ENCODE data around the gene BMP4.
"Not testable (repeated sequence)": the region's sequence is repeated elsewhere in the genome, so short reads cannot be mapped to it uniquely, and the experiment has no call there.

Gene BMP4

GRCh38 chr14:53956427-53957201 lies at the start of gene BMP4:
Gene BMP4 (minus strand): TSS chr14:53956825. CDS start chr14:53952222, 4,603 bp downstream.
- peak; percentile 82 for DNase-seq

DNA sequence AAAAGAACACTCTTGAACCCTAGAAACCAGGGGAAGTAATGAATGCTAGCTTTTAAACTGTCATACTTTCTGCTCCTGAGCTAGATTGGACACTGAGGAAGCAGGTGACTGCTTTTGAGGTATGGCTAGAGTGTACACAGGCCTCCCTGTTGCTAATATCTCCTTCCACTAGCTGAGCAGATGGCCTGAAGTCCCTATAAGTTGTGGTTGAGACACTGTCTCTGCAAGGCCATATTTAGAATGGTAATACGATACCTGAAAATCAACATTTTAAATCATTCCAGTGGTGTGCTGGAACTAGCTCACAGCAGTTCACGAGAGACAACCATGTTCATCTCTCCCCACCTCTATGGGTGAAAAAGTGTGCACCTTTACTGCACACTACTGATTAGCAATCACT lies 46.4 kb upstream of the BMP4 start:
- no peak for DNase-seq

GRCh38 chr14:54002653-54003052 lies 46.0 kb upstream of the BMP4 start:
- no peak for DNase-seq

DNA sequence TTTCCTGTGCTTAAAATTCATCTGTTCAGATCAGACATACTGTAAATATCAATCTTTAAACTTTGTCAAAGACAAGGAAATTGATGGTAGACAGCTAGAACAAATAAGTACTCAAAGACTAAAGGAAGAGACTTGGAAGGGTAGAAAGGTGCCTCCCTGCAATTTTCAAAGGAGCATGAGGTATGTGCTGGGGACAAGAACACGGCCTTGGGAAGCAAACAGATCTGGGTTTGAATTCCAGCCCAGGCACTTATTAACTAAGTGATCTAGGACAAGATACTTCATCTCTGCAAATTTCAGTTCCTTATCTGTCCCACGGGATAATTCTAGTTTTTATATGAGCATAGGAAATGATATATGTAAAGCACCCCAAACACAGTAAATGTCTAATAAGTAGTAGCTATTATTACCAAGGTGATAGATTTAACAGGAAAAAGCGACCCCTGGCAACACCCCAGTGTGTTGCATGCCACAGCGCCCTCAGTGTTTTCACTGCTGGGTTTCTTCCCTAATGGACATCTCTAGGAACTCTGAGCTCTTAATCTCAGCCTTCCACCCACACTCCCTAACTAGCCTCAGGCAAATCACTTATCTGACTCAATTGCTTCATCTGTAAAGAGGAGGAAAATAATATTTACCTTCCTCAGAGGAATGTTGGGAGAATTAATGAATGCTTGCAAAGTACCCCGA lies 44.7 kb upstream of the BMP4 start:
- DNase-seq: no peak

DNA sequence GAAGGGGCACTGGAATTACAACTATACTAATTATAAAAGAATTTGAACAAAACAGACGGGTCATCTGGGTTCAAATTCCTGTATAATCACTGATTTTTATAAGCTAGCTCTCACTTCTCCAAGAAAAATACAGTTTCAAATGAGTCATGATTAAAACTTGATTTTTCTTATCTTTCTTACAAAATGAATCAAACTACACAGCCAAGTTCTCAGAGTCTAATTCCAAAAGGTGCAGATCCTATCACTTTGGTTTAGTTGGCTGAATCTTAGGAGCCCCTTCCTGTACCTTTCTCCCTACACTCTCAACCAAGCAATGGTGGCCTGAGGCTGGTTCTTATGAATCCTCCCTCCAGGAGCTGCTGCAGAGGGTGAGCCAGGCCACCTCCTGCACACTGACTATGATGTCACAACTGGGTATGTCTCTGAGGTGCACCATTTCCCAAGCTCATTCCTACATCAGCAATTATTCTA lies 43.8 kb upstream of the BMP4 start:
- no peak for DNase-seq

GRCh38 chr14:53999061-53999488 lies 42.5 kb upstream of the BMP4 start:
- no peak for DNase-seq

DNA sequence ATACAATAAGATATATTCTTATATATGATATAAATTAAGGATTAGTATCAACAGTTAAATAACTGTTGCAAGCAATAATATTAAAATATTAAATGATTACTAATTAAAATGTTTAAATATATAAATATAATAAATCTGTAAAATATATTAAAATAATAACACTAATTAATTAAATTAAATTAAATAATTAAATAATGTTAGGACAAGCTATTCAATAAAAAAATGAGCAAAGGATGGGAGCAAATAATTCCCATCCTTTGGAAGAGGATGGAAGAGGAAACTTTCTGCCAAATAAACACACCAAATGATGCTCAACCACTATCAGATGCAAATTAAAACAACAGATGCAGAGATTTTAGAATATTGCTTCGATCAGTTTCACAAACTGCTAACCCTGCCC lies 39.4 kb upstream of the BMP4 start:
- DNase-seq: no peak

- DNase-seq: no peak
These were observed 37.4 kb upstream of the BMP4 start for GRCh38 chr14:53993920-53994607.

- DNase-seq: no peak
These were observed 34.4 kb upstream of the BMP4 start for GRCh38 chr14:53990978-53991377.

DNA sequence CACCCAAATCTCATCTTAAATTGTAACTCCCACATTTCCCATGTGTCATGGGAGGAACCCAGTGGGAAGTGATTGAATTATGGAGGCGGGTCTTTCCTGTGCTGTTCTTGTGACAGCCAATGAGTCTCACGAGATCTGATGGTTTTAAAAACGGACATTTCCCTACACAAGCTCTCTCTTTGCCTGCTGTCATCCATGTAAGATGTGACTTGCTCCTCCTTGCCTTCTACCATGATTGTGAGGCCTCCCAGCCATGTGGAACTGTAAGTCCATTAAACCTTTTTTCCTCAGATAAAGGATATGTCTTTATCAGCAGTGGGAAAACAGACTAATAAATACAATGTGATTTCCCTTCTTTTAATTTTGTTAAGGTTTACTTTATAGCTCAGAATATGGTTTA lies 30.1 kb upstream of the BMP4 start:
- not testable (repeated sequence) for DNase-seq

- not testable (repeated sequence) for DNase-seq
These were observed 28.3 kb upstream of the BMP4 start for GRCh38 chr14:53984958-53985357.

- no peak for DNase-seq
These were observed 26.5 kb upstream of the BMP4 start for GRCh38 chr14:53983112-53983511.

DNA sequence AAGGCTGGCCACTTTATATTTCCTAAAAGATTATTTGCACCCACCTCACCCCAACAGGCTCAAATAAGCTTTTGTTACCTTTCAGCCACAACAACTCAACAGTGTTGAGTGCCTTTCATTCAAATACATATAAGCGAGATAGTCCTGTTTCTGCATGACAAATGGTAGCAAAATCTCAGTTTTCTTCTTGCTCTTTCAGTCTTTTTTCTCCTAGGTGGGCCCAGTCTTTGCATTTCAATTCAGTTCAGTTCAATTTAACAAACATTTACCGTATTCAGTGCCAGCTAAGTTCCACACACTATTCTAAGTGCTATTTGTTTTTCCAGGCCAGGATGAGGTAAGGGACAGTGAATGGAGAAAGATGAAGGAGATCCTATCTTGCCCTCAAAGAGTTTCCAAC lies 25.9 kb upstream of the BMP4 start:
- DNase-seq: no peak

GRCh38 chr14:53979747-53980642 lies 23.4 kb upstream of the BMP4 start:
- no peak for DNase-seq

GRCh38 chr14:53979113-53979681 lies 22.6 kb upstream of the BMP4 start:
- no peak for DNase-seq

DNA sequence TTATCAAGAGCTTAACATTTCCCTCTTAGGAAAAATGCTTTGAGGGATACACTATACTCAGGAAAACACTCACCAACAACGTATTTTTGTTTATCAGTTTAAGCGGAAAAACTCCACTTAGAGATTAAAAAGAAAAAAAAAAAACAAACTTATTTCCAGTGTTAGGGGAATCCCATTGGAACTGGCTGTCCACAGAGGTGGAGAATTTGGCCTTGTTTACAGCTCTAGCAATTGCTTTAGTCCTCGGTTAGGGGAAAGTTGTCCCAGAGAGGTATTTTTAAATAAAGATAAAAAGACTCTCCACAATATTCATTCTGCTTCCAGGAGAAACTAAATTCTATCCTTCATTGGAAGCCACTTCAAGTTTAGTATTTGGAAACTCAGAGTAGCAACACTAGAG lies 21.6 kb upstream of the BMP4 start:
- no peak for DNase-seq

DNA sequence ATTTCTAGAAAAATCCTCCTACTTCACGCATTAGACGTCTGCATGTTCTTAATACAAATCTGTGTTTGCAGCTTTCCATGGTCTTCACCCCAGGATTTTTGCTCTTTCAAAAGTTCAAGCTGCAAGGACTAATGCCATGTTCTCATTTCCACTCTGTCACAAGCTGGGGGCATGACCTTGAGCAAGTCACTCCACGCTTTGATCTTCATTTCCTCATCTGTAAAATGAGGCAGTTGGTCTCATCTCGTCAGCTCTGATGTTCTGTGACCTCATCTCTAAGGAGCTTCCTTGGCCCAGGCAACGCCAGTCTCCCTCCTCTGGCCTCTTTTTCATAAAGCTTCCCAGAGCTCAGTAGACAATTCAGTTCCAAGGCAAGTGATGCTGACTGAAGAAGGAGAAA lies 18.8 kb upstream of the BMP4 start:
- no peak for DNase-seq

DNA sequence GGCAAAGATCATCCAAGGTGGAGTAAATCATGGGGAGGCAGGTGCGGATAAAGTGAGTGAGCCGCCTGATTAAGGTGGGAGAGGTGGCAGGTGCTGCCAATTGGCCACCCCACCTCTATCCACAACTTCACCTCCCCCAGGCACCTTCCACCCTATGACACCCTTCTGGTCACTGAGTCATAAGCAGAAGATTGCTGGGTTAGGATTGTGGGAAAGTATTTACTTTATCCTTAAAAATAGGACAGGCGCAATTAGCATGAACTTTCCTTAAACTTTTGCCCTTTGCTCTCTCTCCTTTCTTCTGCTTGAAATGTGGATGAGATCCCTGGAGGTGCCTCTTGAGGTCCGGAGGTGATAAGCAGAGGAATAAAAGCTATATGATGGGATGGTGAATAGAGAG lies 14.9 kb upstream of the BMP4 start:
- DNase-seq: no peak

GRCh38 chr14:53969326-53969725 lies 12.7 kb upstream of the BMP4 start:
- DNase-seq: no peak

DNA sequence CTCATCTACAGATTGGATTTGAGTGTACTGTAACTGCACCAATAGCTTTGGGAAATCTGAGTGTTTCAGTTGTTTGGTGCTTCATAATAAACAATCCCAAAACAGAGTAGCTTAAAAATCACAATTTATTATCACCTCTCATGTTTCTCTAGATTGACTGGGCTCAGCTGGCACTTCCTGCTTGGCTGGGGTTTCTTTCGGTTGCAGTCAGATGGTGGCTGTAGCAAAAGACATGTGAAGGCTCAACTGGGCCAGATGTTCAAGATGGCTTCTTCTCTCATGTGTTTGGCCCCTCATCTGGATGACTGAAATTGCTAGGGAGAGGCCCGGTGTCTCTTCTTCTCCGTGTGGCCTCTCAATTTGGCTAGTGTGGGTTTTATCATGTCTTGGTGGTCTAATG lies 12.1 kb upstream of the BMP4 start:
- DNase-seq: no peak

DNA sequence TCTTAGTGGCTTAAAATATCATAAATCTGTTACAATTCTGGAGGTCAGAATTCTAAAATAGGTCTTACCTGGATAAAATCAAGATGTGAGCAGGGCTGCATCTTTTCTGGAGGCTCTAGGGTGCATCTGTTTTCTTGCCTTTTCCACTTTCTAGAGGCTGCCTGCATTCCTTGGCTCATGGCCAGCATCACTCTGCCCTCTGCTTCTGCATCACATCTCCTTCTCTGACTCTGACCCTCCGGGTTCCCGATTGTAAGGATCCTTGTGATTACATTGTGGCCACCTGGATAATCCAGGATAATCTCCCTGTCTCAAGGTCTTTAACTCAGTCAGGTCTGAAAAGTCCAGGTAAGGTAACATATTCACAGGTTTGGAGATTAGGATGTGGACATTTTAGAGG lies 11.0 kb upstream of the BMP4 start:
- no peak for DNase-seq

- no peak for DNase-seq
These were observed 7.6 kb upstream of the BMP4 start for GRCh38 chr14:53964249-53964648.

All from DMS79 (cell line).